ENCODE measurements around the gene KIF21A.

GRCh38 chr12:39393890-39394289 lies 49.0 kb downstream of the KIF21A start:
- TF ChIP-seq POLR2A (IDR thresholded peaks at IDR 0.05; ENCODE audit: borderline replicate concordance, extremely low read depth, insufficient read depth, insufficient read length) (no peak), CEBPB (IDR thresholded peaks at IDR 0.05; ENCODE audit: low read depth) (no peak), RAD21 (IDR thresholded peaks at IDR 0.05; ENCODE audit: low read depth) (no peak), EZH2 (IDR thresholded peaks at IDR 0.05) (no peak), ZBTB33 (IDR thresholded peaks at IDR 0.05; ENCODE audit: extremely low read depth, insufficient replicate concordance, low read length) (no peak), ZNF274 (IDR thresholded peaks at IDR 0.05; ENCODE audit: low read depth, low read length) (no peak), REST (IDR thresholded peaks at IDR 0.05; ENCODE audit: low read depth) (no peak), EZH2phosphoT487 (IDR thresholded peaks at IDR 0.05; ENCODE audit: borderline replicate concordance) (no peak), MAX (IDR thresholded peaks at IDR 0.05) (no peak), YY1 (IDR thresholded peaks at IDR 0.05; ENCODE audit: extremely low read depth, insufficient replicate concordance, low read depth, low read length) (no peak), TCF7L2 (IDR thresholded peaks at IDR 0.05; ENCODE audit: borderline replicate concordance, extremely low read depth, insufficient read depth, insufficient read length) (no peak)
- TF ChIP-seq, protein P1, sequence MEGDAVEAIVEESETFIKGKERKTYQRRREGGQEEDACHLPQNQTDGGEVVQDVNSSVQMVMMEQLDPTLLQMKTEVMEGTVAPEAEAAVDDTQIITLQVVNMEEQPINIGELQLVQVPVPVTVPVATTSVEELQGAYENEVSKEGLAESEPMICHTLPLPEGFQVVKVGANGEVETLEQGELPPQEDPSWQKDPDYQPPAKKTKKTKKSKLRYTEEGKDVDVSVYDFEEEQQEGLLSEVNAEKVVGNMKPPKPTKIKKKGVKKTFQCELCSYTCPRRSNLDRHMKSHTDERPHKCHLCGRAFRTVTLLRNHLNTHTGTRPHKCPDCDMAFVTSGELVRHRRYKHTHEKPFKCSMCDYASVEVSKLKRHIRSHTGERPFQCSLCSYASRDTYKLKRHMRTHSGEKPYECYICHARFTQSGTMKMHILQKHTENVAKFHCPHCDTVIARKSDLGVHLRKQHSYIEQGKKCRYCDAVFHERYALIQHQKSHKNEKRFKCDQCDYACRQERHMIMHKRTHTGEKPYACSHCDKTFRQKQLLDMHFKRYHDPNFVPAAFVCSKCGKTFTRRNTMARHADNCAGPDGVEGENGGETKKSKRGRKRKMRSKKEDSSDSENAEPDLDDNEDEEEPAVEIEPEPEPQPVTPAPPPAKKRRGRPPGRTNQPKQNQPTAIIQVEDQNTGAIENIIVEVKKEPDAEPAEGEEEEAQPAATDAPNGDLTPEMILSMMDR (IDR thresholded peaks at IDR 0.05 in 2 of 3, conservative IDR thresholded peaks at IDR 0.05 in 1 of 3; ENCODE audit: borderline replicate concordance in 1 of 3, insufficient read depth in 1 of 3, low read depth in 2 of 3, low read length in 2 of 3) = no peak
- TF ChIP-seq, protein P2, sequence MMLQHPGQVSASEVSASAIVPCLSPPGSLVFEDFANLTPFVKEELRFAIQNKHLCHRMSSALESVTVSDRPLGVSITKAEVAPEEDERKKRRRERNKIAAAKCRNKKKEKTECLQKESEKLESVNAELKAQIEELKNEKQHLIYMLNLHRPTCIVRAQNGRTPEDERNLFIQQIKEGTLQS (IDR thresholded peaks at IDR 0.05) = no peak

Measured in HCT116 (cell line).